GM23338 (cell line): ENCODE measurements around the gene ZNF746.

Experiments used
- CREB1 ChIP-seq: fragments of 250-450 bp; sonication (Bioruptor Pico); IDR thresholded peaks from 2 replicates; pipeline ENCODE4 v1.5.0; 2020; ENCODE audit warnings: low read depth, mild to moderate bottlenecking, moderate library complexity
- CTCF ChIP-seq, 2 experiments: fragments of 200-600 bp in 1 of 2; sonication (generic) in 1 of 2; conservative IDR thresholded peaks; 2 replicates each; pipeline versions ENCODE4 v1.5.1 to v1.6.1; 2016 to 2017; ENCODE audit warnings: antibody characterized with exemption in 2 of 2, low read depth in 2 of 2, mild to moderate bottlenecking in 2 of 2, moderate library complexity in 1 of 2
- EZH2 ChIP-seq: fragments of 200-600 bp; sonication (generic); IDR thresholded peaks from one replicate; pipeline ENCODE4 v1.8.0; 2017; ENCODE audit warnings: antibody characterized with exemption, mild to moderate bottlenecking, low read depth; ENCODE audit not compliant: unreplicated experiment
- EZH2phosphoT487 ChIP-seq: fragments of 200-600 bp; sonication (generic); IDR thresholded peaks from one replicate; pipeline ENCODE4 v1.8.1; 2018; ENCODE audit warnings: antibody characterized with exemption; ENCODE audit not compliant: unreplicated experiment
- JUNB ChIP-seq: IDR thresholded peaks from one replicate; pipeline ENCODE4 v1.6.1; 2016; ENCODE audit warnings: antibody characterized with exemption; ENCODE audit not compliant: unreplicated experiment
- NANOG ChIP-seq: IDR thresholded peaks from 2 replicates; pipeline ENCODE4 v1.6.1; 2016; ENCODE audit warnings: antibody characterized with exemption, borderline replicate concordance
- POLR2AphosphoS5 ChIP-seq: IDR thresholded peaks from 2 replicates; pipeline ENCODE4 v1.6.1; 2016; ENCODE audit warnings: antibody characterized with exemption, low read depth
- STAT1 ChIP-seq: IDR thresholded peaks from one replicate; pipeline ENCODE4 v1.6.1; 2016; ENCODE audit warnings: antibody characterized with exemption; ENCODE audit not compliant: unreplicated experiment
- ZNF114 ChIP-seq: fragments of 250-450 bp; sonication (Bioruptor Pico); IDR thresholded peaks from 2 replicates; pipeline ENCODE4 v1.5.0; 2020; ENCODE audit warnings: mild to moderate bottlenecking, moderate library complexity
- ZNF462 ChIP-seq: fragments of 250-450 bp; sonication (Bioruptor Pico); IDR thresholded peaks from 2 replicates; pipeline ENCODE4 v1.5.0; 2020; ENCODE audit warnings: mild to moderate bottlenecking, moderate library complexity
- TF ChIP-seq, protein P1 (sequence below): IDR thresholded peaks from one replicate; pipeline ENCODE4 v1.6.1; 2018; ENCODE audit warnings: antibody characterized with exemption; ENCODE audit not compliant: unreplicated experiment

DNA sequence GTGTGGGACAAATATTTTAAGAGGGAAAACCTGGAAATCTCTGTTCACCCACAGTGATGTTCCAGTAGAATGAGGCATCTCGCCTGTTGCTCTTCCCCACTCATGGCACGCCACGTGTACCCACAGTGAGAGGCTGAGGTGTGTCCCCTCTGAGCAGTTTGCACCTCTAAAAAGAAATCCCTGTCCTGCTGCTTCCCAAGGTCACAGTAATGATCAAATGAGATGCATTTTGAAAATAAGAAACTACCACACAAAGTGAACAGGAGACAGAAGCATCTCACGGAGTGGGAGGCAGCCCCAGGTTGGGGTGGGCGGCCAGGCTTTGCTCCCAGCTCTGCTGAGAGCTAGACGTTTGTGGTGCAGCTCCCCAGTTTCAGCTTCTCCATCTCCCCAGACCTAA is 24.4 kb downstream of the ZNF746 start:
- TF ChIP-seq POLR2AphosphoS5 (no peak), EZH2 (no peak), CTCF (conservative IDR thresholded peaks at IDR 0.05; ENCODE audit: low read depth in 2 of 2) (no peak), STAT1 (no peak), ZNF114 (no peak), JUNB (no peak), EZH2phosphoT487 (no peak), CREB1 (CRISPR knock-in tag) (no peak), NANOG (no peak), ZNF462 (CRISPR knock-in tag) (no peak)
- TF ChIP-seq, protein P1, sequence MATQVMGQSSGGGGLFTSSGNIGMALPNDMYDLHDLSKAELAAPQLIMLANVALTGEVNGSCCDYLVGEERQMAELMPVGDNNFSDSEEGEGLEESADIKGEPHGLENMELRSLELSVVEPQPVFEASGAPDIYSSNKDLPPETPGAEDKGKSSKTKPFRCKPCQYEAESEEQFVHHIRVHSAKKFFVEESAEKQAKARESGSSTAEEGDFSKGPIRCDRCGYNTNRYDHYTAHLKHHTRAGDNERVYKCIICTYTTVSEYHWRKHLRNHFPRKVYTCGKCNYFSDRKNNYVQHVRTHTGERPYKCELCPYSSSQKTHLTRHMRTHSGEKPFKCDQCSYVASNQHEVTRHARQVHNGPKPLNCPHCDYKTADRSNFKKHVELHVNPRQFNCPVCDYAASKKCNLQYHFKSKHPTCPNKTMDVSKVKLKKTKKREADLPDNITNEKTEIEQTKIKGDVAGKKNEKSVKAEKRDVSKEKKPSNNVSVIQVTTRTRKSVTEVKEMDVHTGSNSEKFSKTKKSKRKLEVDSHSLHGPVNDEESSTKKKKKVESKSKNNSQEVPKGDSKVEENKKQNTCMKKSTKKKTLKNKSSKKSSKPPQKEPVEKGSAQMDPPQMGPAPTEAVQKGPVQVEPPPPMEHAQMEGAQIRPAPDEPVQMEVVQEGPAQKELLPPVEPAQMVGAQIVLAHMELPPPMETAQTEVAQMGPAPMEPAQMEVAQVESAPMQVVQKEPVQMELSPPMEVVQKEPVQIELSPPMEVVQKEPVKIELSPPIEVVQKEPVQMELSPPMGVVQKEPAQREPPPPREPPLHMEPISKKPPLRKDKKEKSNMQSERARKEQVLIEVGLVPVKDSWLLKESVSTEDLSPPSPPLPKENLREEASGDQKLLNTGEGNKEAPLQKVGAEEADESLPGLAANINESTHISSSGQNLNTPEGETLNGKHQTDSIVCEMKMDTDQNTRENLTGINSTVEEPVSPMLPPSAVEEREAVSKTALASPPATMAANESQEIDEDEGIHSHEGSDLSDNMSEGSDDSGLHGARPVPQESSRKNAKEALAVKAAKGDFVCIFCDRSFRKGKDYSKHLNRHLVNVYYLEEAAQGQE, result no peak
